HG03066 (cell line): ENCODE results near the gene IQGAP3.
"Not testable (repeated sequence)": the region's sequence is repeated elsewhere in the genome, so short reads cannot be mapped to it uniquely, and the experiment has no call there.

Experiments used
- ATAC-seq: cut with Tn5 transposase; IDR thresholded peaks from one replicate; pipeline ENCODE4 v1.9.1; 2021; ENCODE audit warnings: low read depth; ENCODE audit not compliant: unreplicated experiment

Gene IQGAP3

DNA sequence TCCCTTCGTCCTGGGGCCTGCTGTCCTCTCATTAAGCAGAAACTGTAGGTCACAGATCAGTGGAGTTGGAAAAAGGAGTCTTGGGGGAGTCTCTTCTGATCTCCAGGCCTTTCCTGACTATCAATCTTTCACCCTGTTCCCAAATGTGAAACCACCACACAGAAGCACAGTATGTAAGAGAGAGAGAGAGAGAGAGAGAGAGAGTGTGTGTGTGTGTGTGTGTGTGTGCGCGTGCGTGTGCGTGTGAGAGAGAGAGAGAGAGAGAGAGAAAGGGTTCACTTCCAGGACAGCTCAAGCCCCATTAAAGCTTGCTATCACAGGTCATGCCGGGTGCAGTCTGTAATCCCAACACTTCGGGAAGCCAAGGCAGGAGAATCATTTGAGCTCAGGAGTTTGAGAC lies 5.7 kb upstream of the IQGAP3 start:
- ATAC-seq: no peak

DNA sequence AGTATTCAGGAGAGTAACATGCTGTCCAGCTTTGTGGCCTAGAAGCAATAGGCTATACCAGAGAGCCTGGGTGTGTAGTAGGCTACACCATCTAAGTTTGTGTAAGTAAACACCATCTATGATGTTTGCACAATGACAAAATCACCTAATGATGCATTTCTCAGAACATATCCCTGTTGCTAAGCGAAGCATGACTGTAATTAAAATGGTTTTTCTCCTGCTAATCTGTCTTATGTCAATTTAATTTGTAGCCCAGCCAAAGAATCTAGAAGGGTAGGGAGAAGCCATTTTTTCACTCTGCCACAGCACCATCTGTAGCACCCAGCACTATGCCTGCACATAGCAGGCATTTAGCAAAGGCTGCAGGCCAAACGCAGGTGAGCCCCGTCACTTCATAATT lies 5.2 kb upstream of the IQGAP3 start:
- no peak for ATAC-seq

GRCh38 chr1:156574039-156574633 lies 1.8 kb upstream of the IQGAP3 start:
- ATAC-seq: no peak

- ATAC-seq: no peak
These were observed 276 bp upstream of the IQGAP3 start for GRCh38 chr1:156572663-156573018.

DNA sequence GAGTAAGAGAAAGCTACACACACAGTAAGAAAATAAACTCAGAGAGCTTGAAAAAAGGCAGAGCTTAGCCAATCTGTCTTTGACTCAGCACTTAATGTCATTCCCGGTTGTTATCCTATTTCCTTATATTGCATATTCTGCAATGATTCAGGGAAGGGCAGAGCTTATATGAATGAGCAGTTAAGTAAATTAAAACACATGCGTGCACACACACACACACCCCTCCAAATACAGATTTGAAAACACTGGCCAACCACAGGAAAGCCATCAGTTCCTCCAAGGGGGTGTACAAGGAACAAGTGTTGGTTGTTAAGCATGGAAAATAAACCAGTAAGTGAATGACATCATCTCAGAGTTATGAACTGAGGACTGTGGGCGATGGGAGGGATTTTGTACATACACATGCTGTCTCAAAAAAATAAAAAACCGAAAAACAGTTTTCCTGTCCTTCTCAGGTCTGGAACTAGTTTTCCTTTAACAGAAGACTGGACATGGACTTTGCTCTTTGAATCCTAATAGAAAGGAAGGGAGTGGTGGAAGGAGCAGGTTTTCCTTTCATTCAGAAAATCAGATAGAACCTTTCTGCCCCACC lies 1.0 kb downstream of the IQGAP3 start:
- no peak for ATAC-seq

GRCh38 chr1:156566436-156566835 lies 5.9 kb downstream of the IQGAP3 start:
- no peak for ATAC-seq

DNA sequence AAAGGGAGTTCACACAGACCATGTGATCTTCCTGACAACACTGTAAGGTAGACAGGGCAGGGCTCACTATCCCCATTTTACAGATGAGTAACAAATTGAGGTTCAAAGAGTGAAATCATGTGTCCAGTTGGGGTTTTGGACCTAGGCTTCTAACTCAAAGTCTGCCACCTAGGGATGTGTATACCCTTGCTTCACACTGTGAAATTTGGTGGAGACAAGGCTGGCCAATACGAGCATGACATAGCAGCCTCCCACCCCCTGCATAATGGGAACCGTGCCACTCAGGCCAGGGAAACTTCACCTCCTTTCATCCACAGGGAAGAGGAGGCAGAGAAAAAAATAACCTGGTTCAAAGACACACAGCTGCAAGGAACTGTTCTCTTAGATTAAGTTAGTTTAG lies 6.8 kb downstream of the IQGAP3 start:
- no peak for ATAC-seq

DNA sequence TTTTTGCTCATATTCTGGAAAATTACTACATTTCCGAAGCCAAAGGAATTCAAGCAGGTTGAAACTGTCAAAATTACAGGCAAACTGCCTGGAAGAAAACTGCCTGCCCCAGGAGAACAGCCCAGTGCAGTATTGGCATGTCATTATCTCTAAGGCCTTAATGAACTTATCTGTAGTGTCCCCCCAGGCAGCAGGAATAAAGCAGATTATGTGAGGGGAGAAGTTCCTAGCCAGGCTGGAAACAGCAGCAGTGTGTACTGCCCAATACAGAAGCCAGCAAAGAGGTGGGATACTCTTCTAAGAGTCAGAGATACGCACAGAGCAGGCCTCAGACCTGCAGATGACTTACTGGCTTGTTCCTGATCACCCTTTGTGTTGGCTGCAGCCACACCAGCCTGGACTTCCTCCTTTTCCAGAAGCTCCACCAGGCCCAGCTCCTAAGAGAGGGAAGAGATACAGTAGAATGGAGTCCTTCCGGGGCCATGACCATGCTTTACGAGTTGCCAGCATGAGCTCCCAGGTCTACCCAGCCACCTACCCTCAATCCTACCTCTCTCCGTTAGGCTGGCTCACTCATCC lies 11.7 kb downstream of the IQGAP3 start:
- ATAC-seq: no peak

DNA sequence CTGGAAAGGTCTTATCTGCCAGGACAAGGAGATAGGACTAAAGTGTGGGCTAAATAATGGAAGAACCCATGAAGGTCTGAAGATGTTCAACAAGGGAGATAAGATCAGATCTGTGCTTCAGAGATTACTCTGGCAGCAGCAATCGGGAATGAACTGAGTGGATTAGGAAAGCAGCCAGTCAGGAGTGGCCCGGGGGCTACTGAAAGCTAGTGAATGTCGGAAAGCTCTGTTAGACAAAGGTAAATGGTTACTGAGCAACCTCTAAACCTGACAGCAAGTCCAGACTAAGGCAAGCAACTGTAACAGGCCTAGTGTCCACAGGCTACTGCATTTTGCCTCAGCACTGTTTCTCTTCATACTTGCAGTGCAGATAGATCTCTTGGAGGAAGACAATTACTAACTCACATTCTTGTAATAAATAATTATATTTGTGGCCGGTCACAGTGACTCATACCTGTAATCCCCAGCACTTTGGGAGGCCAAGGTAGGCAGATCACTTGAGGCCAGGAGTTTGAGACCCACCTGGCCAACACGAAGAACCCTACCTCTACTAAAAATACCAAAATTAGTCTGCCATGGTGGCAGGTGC lies 12.5 kb downstream of the IQGAP3 start:
- no peak for ATAC-seq

GRCh38 chr1:156559086-156559796 lies 13.1 kb downstream of the IQGAP3 start:
- no peak for ATAC-seq

DNA sequence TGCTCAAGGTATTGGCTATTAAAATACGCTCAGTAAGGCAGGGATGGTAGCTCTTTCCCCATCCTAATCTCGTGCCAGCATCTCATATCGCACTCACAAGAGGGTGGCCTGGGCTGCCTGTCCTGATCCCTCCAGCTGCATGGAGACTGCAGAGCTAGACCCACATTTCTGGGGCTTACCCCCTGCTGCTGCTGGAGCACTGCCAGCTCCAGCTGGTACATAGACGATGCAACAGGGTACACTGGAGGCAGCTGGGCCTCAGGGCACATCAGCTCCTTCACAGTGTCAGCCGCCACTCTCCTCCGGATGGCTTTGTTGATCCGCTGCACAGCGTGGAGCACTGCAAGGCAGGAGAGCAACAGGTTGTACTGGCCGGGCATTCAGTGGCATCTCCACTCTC lies 16.0 kb downstream of the IQGAP3 start:
- no peak for ATAC-seq

GRCh38 chr1:156555715-156556114 lies 16.6 kb downstream of the IQGAP3 start:
- no peak for ATAC-seq

DNA sequence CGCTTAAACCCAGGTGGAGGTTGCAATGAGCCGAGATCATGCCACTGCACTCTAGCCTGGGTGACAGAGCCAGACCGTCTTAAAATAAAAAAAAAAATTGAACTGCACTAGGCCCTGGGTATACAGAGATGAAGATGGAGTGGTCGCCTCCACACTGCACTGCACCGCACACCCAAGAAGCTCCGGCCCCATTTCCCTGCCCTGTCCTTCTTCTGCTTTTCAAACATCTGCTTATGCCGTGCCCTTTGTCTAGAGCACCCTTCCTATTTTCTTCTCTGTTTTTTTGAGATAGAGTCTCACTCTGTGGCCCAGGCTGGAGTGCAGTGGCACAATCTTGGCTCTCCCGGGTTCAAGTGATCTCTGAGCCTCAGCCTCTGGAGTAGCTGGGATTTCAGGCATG lies 17.4 kb downstream of the IQGAP3 start:
- ATAC-seq: no peak

DNA sequence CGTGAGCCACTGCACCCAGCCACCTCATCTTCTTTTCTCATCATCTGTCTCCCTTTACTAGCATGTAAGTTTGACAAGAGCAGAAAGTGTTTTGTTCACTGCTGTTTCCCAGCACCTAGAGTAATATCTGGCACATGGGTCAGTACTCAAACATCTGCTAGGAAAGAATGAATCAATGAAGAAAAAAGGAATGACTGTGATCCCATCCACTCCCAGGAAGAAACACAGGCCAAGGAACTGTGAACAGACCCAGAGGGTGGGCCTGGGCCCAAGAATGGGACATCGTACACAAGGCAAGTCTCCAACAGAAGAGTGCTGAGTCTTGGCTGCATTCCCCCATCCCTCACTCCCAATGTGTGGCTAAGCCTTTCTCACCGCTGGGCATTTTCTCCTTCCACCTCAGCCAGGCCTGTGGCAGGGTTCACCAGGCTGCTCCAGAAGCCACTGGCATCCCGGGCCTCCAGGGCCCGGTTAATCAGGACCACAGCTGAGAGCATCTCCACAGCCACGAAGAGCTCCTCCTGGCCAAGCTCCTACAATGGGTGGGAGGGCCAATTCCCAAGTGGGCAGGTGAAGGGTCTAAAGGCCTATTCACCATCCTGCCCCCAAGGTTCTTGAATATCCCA lies 18.4 kb downstream of the IQGAP3 start:
- ATAC-seq: no peak

DNA sequence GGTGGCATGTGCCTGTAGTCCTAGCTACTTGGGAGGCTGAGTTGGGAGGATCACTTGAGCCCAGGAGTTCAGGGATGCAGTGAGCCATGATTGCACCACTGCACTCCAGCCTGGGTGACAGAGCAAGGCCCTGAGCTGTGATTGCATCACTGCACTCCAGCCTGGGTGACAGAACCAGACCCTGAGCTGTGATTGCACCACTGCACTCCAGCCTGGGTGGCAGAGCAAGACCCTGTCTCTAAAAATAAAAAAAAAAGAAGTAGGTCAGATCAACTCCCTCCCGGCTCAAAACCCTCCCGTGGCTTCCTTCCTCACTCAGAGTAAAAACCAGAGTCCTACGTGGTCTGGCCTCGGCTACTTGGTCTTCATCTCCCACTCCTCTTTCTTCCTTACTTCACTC lies 19.4 kb downstream of the IQGAP3 start:
- not testable (repeated sequence) for ATAC-seq

DNA sequence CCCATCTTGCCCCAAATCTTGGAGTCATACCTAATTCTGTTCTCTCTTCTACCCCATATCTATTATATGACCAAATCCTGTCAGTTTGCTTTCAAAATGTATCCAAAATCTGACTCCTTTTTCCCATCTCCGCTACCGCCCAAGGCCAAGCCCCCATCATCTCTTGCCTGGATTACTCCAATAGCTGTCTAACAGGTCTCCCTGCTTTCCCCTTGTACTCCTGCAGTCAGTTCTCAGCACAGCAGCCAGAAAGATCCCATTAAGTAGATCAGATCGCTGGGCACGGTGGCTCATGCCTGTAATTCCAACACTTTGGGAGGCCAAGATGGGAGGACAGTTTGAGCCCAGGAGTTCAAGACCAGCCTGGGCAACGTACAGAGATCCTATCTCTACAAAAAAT lies 19.8 kb downstream of the IQGAP3 start:
- no peak for ATAC-seq

- ATAC-seq: no peak
These were observed 20.5 kb downstream of the IQGAP3 start for GRCh38 chr1:156551869-156552268.

GRCh38 chr1:156551066-156551643 lies 21.2 kb downstream of the IQGAP3 start:
- no peak for ATAC-seq

DNA sequence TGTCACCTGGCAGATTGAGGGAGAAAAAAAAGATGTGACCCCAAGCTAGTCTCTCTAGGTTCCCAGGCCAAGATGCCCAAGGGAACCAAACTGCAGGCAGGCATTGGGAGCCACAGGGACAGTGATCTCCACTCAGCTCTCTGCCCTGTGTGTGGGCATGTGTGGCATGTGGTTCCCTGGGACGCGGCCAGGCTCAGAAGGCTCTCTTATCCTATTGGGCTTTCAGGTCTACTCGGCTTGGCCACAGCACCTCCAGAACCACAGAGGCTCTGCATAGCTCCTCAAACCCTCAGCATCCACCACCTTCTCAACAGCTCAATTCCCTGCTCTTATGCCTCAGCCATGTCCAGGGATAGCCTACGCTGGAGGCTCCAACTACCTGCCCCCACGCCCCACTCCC lies 22.0 kb downstream of the IQGAP3 start:
- no peak for ATAC-seq

DNA sequence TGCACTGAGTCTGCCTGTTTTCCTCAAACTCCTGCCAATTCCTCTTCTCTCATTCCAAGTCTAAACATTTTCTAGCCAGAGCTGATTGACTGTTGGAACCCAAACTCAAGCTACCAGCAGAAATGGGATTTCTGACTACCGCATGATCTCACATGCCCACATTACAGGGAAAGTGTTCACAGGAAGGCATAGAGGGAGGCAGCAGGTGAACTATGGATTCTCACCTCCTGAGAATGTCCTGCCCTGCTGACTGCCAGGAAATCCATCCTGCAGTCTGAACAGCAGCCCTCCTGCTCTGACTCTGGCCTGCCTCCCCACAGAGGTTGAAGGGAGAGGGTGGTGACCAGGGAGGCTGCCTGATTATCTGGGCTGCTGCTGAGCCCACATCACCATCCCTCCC lies 22.5 kb downstream of the IQGAP3 start:
- no peak for ATAC-seq

DNA sequence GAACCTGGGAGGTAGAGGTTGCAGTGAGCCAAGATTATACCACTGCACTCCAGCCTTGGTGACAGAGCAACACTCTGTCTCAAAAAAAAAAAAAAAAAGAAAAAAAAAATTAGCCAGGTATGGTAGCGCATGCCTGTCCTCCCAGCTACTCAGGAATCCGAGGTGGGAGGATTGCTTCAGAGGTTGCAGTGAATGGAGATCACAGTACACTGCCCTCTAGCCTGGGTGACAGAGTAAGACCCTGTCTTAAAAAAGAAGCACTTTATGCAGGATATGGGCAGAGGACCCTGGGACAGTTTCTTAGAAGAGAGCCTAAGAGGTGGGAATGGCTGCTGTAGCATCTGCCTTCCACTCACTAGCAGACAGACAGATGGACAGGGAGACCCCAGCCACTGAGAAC lies 23.0 kb downstream of the IQGAP3 start:
- no peak for ATAC-seq
